ENCODE data around the gene DNAJB6. TPM values are rescaled to one million over a fixed set of nuclear protein-coding genes. Genes with fewer than 3 reads are reported as not detected.

Gene DNAJB6
- total and polyA plus RNA-seq, 7 experiments from 2014 or later: 79.8 to 219 (median 114) TPM

DNA sequence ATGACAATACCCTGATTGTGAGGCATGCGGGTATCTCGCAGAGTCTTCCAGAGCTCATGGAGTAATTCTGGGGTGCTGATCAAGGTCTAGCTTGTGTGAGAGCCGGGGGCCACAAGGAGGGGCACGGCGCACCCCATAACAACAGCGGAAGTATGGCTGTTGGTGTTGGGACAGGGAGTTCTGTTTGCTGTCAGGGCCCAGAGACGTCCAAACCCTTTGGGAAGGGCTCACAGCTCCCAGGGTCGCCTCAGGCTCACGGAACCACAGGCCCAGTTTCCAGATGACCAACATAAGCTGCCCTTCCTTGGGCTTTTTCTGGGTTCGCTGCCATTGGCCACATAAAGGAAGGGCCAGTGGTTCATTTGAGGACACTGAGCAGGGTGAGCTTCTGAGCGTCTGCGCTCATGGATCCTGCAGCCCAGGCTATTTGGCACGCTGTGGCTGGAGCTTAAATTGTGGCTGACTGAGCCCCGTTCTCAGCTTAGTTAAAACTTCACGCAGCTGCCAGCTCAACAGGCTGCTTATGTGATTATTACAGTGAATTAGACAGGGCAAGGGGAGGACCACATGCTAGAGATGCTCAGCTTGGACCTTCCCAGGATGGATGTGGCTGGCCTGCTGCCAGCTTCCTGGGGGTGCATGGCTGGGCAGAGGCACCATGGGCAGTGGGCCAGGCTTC, 92.3 kb downstream of the DNAJB6 start:
- Histone ChIP-seq H3K36me3 (ENCODE audit: control insufficient read depth in 2 of 3, insufficient read depth in 3 of 3, low read length in 3 of 3) (no peaks in the 10 kb centered on the region), H3K27me3 (ENCODE audit: control insufficient read depth in 2 of 2, insufficient read depth in 2 of 2, low read length in 2 of 2) (no peaks in the 10 kb centered on the region), H3K27ac (ENCODE audit: low read depth, low read length) (no peak overlapping the region), H3K4me1 (ENCODE audit: control insufficient read depth in 2 of 2, insufficient read depth in 2 of 2, low read length in 2 of 2) (peaks cover 0 to 12% of the 10 kb centered on the region in 2 donors), H3K4me3 (ENCODE audit: low read length) (no peak overlapping the region), H3K9me3 (ENCODE audit: control insufficient read depth in 2 of 3, low read length in 3 of 3) (no peaks in the 10 kb centered on the region)
- Mint-ChIP-seq H3K9me3 (no peaks in the 10 kb centered on the region), H3K27ac (peak overlapping the region in 1 of 9 donors; percentile 51), H3K4me1 (peaks cover 11 to 18% (median 16%) of the 10 kb centered on the region in 7 donors), H3K36me3 (no peaks in the 10 kb centered on the region), H3K4me3 (no peak overlapping the region), H3K27me3 (peaks cover 0 to 3% (median 0%) of the 10 kb centered on the region in 5 donors)
- ATAC-seq (no peak), DNase-seq (no peak)
- intact Hi-C loops (cut with micrococcal nuclease): no loop called here
- POLR2A ChIA-PET: no interaction called here
- CTCF ChIA-PET: no interaction called here

- H3K36me3 Mint-ChIP-seq: no peaks in the 10 kb centered on the region
- no peaks in the 10 kb centered on the region for H3K36me3 ChIP-seq (ENCODE audit: control insufficient read depth in 2 of 3, insufficient read depth in 3 of 3, low read length in 3 of 3)
- ATAC-seq: no peak
- H3K9me3 ChIP-seq (ENCODE audit: control insufficient read depth in 2 of 3, low read length in 3 of 3): no peaks in the 10 kb centered on the region
- no peak overlapping the region for H3K4me3 Mint-ChIP-seq
- H3K27me3 ChIP-seq (ENCODE audit: control insufficient read depth in 2 of 2, insufficient read depth in 2 of 2, low read length in 2 of 2): no peaks in the 10 kb centered on the region
- no peak overlapping the region for H3K27ac Mint-ChIP-seq
- H3K27me3 Mint-ChIP-seq: peaks cover 0 to 3% (median 0%) of the 10 kb centered on the region in 5 donors
- intact Hi-C loops (cut with micrococcal nuclease): loop anchor here (5.0 to 10.0 kb wide), 4 partner anchors 73 to 255 kb away; no protein-coding TSS in a partner anchor
- H3K27ac ChIP-seq (ENCODE audit: low read depth, low read length): no peak overlapping the region
- H3K9me3 Mint-ChIP-seq: no peaks in the 10 kb centered on the region
- H3K4me1 ChIP-seq (ENCODE audit: control insufficient read depth in 2 of 2, insufficient read depth in 2 of 2, low read length in 2 of 2): peaks cover 0 to 12% of the 10 kb centered on the region in 2 donors
- DNase-seq: no peak
- peaks cover 11 to 21% (median 16%) of the 10 kb centered on the region in 7 donors for H3K4me1 Mint-ChIP-seq
- ChIA-PET POLR2A (no interaction called here), CTCF (no interaction called here)
- no peak overlapping the region for H3K4me3 ChIP-seq (ENCODE audit: low read length)
Measured at GRCh38 chr7:157429680-157430224, 92.9 kb downstream of the DNAJB6 start.

GRCh38 chr7:157430721-157431120, 93.9 kb downstream of the DNAJB6 start:
- Histone ChIP-seq H3K36me3 (ENCODE audit: control insufficient read depth in 2 of 3, insufficient read depth in 3 of 3, low read length in 3 of 3) (no peaks in the 10 kb centered on the region), H3K27me3 (ENCODE audit: control insufficient read depth in 2 of 2, insufficient read depth in 2 of 2, low read length in 2 of 2) (no peaks in the 10 kb centered on the region), H3K9me3 (ENCODE audit: control insufficient read depth in 2 of 3, low read length in 3 of 3) (no peaks in the 10 kb centered on the region), H3K4me3 (ENCODE audit: low read length) (no peak overlapping the region), H3K4me1 (ENCODE audit: control insufficient read depth in 2 of 2, insufficient read depth in 2 of 2, low read length in 2 of 2) (peaks cover 0 to 12% of the 10 kb centered on the region in 2 donors), H3K27ac (ENCODE audit: low read depth, low read length) (no peak overlapping the region)
- ATAC-seq (no peak), DNase-seq (no peak)
- ChIA-PET CTCF (interaction anchor here (0.6 kb wide), 1 partner anchor 448 kb away, joined by 3 read pairs; no protein-coding TSS in a partner anchor), POLR2A (no interaction called here)
- peaks cover 11 to 22% (median 16%) of the 10 kb centered on the region in 7 donors for H3K4me1 Mint-ChIP-seq
- H3K27me3 Mint-ChIP-seq: peaks cover 0 to 3% (median 0%) of the 10 kb centered on the region in 5 donors
- intact Hi-C loops (cut with micrococcal nuclease): loop anchor here (5.0 to 10.0 kb wide), 4 partner anchors 72 to 254 kb away; no protein-coding TSS in a partner anchor
- H3K36me3 Mint-ChIP-seq: no peaks in the 10 kb centered on the region
- no peak overlapping the region for H3K27ac Mint-ChIP-seq
- H3K4me3 Mint-ChIP-seq: no peak overlapping the region
- no peaks in the 10 kb centered on the region for H3K9me3 Mint-ChIP-seq

- Mint-ChIP-seq H3K27me3 (peaks cover 0 to 3% (median 0%) of the 10 kb centered on the region in 5 donors), H3K9me3 (no peaks in the 10 kb centered on the region), H3K4me3 (no peak overlapping the region), H3K27ac (peak overlapping the region in 2 of 9 donors; percentile 5 to 26), H3K4me1 (peaks cover 11 to 22% (median 16%) of the 10 kb centered on the region in 7 donors), H3K36me3 (no peaks in the 10 kb centered on the region)
- ChIA-PET POLR2A (interaction anchor here (0.8 kb wide), 1 partner anchor 41 kb away, joined by 3 read pairs; no protein-coding TSS in a partner anchor), CTCF (interaction anchor here (0.6 to 1.2 kb wide), 2 partner anchors 13 to 46 kb away, joined by 3 read pairs; no protein-coding TSS in a partner anchor)
- no peaks in the 10 kb centered on the region for H3K27me3 ChIP-seq (ENCODE audit: control insufficient read depth in 2 of 2, insufficient read depth in 2 of 2, low read length in 2 of 2)
- no peak for ATAC-seq
- intact Hi-C loops (cut with micrococcal nuclease): loop anchor here (5.0 to 10.0 kb wide), 4 partner anchors 71 to 253 kb away; no protein-coding TSS in a partner anchor
- H3K4me1 ChIP-seq (ENCODE audit: control insufficient read depth in 2 of 2, insufficient read depth in 2 of 2, low read length in 2 of 2): peaks cover 0 to 12% of the 10 kb centered on the region in 2 donors
- H3K27ac ChIP-seq (ENCODE audit: low read depth, low read length): no peak overlapping the region
- no peaks in the 10 kb centered on the region for H3K9me3 ChIP-seq (ENCODE audit: control insufficient read depth in 2 of 3, low read length in 3 of 3)
- no peak overlapping the region for H3K4me3 ChIP-seq (ENCODE audit: low read length)
- no peaks in the 10 kb centered on the region for H3K36me3 ChIP-seq (ENCODE audit: control insufficient read depth in 2 of 3, insufficient read depth in 3 of 3, low read length in 3 of 3)
- DNase-seq: no peak
Measured at GRCh38 chr7:157431173-157431950, 94.6 kb downstream of the DNAJB6 start.

- Histone ChIP-seq H3K4me3 (ENCODE audit: low read length) (no peak overlapping the region), H3K27me3 (ENCODE audit: control insufficient read depth in 2 of 2, insufficient read depth in 2 of 2, low read length in 2 of 2) (no peaks in the 10 kb centered on the region), H3K9me3 (ENCODE audit: control insufficient read depth in 2 of 3, low read length in 3 of 3) (no peaks in the 10 kb centered on the region), H3K27ac (ENCODE audit: low read depth, low read length) (no peak overlapping the region), H3K36me3 (ENCODE audit: control insufficient read depth in 2 of 3, insufficient read depth in 3 of 3, low read length in 3 of 3) (no peaks in the 10 kb centered on the region), H3K4me1 (ENCODE audit: control insufficient read depth in 2 of 2, insufficient read depth in 2 of 2, low read length in 2 of 2) (peaks cover 0 to 12% of the 10 kb centered on the region in 2 donors)
- CTCF ChIA-PET: interaction anchor here (0.6 to 1.3 kb wide), 12 partner anchors 12 to 442 kb away, joined by 3 to 7 read pairs (median 3); no protein-coding TSS in a partner anchor
- H3K4me3 Mint-ChIP-seq: peak overlapping the region in 8 of 10 donors; percentile 21 to 79 (median 69)
- H3K36me3 Mint-ChIP-seq: no peaks in the 10 kb centered on the region
- intact Hi-C loops (cut with micrococcal nuclease): loop anchor here (2.0 to 10.0 kb wide), 7 partner anchors 70 to 329 kb away; no protein-coding TSS in a partner anchor
- POLR2A ChIA-PET: interaction anchor here (0.8 to 1.2 kb wide), 3 partner anchors 40 to 196 kb away, joined by 3 to 9 read pairs (median 3); no protein-coding TSS in a partner anchor
- peaks cover 11 to 22% (median 16%) of the 10 kb centered on the region in 7 donors for H3K4me1 Mint-ChIP-seq
- ATAC-seq (no peak), DNase-seq (no peak)
- peak overlapping the region in 3 of 9 donors; percentile 26 to 56 (median 28) for H3K27ac Mint-ChIP-seq
- peaks cover 0 to 9% (median 0%) of the 10 kb centered on the region in 5 donors for H3K27me3 Mint-ChIP-seq
- no peaks in the 10 kb centered on the region for H3K9me3 Mint-ChIP-seq
Measured at GRCh38 chr7:157431951-157432540, 95.2 kb downstream of the DNAJB6 start.

DNA sequence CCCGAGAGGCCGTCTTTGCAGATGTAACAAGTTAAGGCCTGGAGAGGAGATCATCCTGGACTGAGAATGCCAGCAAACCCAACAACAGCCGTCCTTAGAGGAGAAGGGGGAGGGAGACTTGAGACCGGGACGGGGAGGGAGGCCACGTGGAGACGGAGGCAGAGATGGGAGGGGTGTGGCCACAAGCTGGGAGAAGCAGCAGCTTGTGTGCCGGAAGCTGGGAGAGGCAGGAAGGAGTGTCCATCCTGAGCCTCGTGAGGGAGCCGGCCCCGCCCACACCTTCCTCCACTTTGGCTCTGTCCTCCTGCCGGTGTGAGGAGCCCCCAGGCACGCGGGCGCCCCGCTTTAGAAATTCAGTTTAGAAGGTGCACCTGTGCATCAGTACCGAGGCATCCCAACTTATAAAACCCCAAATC, 95.7 kb downstream of the DNAJB6 start:
- intact Hi-C loops (cut with micrococcal nuclease): loop anchor here (2.0 to 10.0 kb wide), 7 partner anchors 70 to 328 kb away; no protein-coding TSS in a partner anchor
- DNase-seq: no peak
- no peaks in the 10 kb centered on the region for H3K27me3 ChIP-seq (ENCODE audit: control insufficient read depth in 2 of 2, insufficient read depth in 2 of 2, low read length in 2 of 2)
- no peaks in the 10 kb centered on the region for H3K9me3 ChIP-seq (ENCODE audit: control insufficient read depth in 2 of 3, low read length in 3 of 3)
- ChIA-PET CTCF (interaction anchor here (0.7 to 1.3 kb wide), 11 partner anchors 14 to 442 kb away, joined by 3 to 7 read pairs (median 3); no protein-coding TSS in a partner anchor), POLR2A (interaction anchor here (0.8 to 1.2 kb wide), 2 partner anchors 39 to 195 kb away, joined by 3 to 9 read pairs; no protein-coding TSS in a partner anchor)
- H3K27ac Mint-ChIP-seq: peak overlapping the region in 6 of 9 donors; percentile 10 to 58 (median 50)
- H3K27ac ChIP-seq (ENCODE audit: low read depth, low read length): no peak overlapping the region
- H3K36me3 ChIP-seq (ENCODE audit: control insufficient read depth in 2 of 3, insufficient read depth in 3 of 3, low read length in 3 of 3): no peaks in the 10 kb centered on the region
- peak; percentile 33 for ATAC-seq
- H3K4me3 ChIP-seq (ENCODE audit: low read length): peak overlapping the region; percentile 22
- H3K4me1 Mint-ChIP-seq: peaks cover 11 to 22% (median 16%) of the 10 kb centered on the region in 7 donors
- H3K9me3 Mint-ChIP-seq: no peaks in the 10 kb centered on the region
- H3K4me3 Mint-ChIP-seq: peak overlapping the region; percentile 7 to 79 (median 59)
- H3K36me3 Mint-ChIP-seq: no peaks in the 10 kb centered on the region
- peaks cover 0 to 12% of the 10 kb centered on the region in 2 donors for H3K4me1 ChIP-seq (ENCODE audit: control insufficient read depth in 2 of 2, insufficient read depth in 2 of 2, low read length in 2 of 2)
- H3K27me3 Mint-ChIP-seq: peaks cover 0 to 9% (median 0%) of the 10 kb centered on the region in 5 donors

Measured in naive thymus-derived CD4-positive, alpha-beta T cell (primary cell).